NCI-H345 treated with DMSO at 0.1 percent for 48 hours (cell line): Measurements from ENCODE around the gene TMEM45A.
"Not testable (repeated sequence)": the region's sequence is repeated elsewhere in the genome, so short reads cannot be mapped to it uniquely, and the experiment has no call there.

Experiments
- DNase-seq: peaks from one replicate; lab custom pipeline; 2025; ENCODE audit not compliant: unreplicated experiment; lab: John Stamatoyannopoulos, UW

The TMEM45A gene

DNA sequence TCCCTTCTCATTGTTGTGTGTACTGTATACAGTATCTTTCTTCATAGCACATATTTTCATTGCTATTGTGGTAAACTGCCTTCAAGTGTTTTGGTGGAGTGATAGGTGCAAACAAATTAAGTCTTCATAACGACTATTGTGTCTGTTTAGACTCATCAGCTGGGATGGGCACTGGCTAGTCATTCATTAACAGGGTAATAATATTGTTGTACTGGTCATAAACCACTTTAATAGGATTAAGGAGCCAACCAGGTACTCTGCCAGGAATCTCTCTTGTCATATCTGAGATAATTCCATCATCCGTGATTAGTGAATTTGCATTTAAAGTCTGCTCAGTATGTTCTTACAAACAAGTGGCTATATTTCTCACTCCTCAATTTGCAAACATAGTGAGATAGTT is 10.2 kb upstream of the TMEM45A start:
- no peak for DNase-seq

DNA sequence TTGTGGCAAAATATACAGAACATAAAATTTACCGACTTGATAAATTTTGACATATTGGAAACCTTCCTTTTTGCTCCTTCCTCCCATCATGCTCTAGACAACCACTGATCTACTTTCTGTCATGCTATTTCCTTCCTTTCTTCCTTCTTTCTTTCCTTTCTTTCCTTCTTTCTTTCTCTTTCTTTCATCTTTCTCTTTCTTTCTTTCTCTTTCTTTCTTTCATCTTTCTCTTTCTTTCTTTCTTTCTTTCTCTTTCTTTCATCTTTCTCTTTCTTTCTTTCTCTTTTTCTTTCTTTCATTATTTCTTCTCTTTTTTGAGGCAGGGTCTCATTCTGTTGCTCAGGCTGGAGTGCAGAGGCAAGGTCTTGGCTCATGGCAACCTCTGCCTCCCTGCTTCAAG is 8.9 kb upstream of the TMEM45A start:
- no peak for DNase-seq

DNA sequence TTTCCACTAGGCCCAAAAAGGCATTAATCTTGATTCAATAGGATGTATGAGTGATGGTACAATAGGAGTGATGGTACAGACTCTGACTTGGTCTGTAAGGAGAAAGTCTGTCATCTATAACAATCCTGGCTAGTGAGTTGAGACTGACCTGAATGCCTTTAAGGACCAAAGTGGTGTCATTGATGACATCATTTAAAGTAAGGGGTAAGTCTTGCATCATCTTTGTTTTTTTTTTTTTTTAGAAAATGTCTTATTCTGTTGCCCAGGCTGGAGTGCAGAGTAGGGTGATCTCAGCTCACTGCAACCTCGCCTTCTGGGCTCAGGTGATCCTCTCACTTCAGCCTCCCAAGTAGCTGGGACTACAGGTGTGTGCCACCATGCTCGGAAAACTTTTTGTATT is 5.6 kb upstream of the TMEM45A start:
- DNase-seq: no peak

DNA sequence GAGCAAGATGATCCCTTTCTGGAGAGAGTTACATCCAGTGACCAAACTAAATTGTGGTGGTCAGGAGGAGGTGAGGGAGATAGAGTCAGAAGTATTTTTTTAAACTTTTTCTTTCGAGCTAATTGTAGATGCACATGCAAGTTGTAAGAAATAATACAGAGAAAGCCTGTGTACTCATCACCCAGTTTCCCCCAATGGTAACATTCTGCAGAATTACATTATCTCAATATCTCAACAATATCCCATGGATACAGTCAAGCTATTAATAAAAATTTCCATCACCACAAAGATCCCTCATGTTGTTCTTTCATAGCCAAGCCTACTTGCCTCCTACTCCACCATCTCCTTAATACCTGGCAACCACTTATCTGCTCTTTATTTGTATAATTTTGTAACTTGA is 3.3 kb upstream of the TMEM45A start:
- no peak for DNase-seq

DNA sequence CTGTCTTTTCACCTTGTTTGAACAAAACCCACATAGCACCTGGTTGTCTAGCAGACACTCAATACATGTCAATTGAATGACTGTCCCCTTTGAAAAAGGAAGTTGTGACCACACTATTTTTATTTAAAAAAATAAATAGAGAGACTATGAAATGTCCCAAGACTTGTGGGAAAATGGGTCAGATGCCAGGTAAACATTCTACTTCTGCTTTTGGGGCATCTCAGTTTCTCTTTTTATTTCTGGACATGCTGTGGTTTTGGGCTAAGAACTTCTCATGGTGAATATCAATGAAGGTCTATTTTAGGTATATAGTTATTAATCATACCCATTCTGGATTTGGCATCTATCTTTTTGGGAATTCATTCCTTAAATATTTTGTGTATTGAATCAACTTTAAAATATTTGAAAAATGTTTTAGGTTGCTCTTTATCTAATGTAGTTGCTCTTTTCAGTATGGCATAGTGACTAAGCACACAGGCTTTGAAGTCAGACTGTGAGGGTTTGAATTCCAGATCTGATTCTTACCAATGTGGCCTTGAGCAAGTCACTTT is 4.4 kb downstream of the TMEM45A start:
- no peak for DNase-seq

DNA sequence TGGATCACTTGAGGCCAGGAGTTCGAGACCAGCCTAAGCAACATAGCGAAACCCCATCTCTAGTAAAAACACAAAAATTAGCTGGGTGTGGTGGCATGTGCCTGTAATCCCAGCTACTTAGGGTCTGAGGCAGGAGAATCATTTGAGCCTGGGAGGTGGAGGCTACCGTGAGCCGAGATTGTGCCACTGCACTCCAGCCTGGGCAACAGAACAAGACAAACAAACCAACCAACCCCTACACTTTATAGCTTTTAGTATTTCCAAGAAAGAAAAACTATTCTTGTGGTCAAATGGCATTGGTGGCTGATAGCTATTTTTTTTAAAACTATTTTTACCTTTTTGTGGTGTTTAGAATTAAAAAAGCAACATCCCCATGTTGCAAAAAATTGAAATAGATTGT is 7.2 kb downstream of the TMEM45A start:
- no peak for DNase-seq

DNA sequence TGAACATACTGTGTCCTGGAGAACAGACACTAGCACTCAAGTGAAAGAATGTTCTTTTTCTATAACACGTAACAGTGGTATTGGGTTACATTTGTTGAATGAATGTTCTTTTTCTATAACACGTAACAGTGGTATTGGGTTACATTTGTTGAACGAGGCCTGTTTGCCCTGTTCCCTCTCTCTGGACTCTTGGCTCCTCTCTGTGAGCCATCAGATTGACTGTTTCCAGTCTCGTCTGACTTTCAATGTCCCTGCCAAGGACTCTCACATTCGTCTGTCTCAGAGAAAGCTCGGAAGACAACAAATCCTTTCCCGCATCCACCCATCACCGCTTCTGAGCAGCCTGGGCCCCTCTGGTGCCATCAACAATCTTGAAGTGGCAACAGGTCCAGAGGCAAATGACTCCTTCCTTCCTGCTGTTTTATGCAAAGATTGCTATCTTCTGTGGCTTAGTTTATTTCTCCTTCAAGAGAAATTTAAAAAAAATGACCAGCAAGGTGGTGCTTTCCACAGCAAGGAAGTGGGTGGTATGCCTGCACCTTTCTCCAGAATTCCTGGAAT is 8.0 kb downstream of the TMEM45A start:
- DNase-seq: no peak

DNA sequence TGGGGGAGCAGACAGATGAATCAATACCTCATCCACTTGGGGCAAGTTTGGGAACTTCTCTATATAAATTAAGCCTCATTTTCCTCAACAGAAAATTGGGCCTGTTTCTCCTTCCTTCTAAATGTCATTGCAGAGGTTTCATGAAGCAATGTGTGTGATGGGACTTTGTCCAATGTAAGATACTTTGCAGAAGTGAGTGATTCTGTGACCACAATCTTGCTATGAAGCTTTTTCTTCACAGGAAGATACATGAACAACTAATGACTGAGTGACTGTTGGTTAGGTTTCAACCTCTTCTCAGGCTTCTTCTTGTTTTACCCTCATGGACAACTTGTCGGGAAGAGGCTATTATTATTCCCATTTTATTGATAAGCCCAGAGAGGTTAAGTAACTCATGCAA is 11.0 kb downstream of the TMEM45A start:
- DNase-seq: no peak

DNA sequence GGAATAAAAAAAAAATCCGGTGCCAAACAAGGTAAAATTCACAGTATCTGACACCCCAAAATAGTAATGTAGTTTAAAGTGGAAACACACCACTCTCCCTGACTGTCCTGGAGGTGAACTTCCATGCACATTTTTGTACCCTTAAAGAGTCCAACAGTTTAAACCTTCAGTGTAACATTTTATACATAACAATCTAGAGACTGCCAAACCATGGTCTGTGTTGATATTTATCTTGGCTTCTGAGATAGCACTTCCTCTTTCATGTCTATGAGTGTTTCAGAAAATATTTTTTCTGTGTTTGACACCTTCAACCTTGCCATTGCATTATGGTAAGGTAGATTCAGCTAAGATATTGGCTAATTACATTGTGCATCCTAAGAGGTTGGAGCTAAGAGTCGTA is 13.9 kb downstream of the TMEM45A start:
- DNase-seq: no peak

DNA sequence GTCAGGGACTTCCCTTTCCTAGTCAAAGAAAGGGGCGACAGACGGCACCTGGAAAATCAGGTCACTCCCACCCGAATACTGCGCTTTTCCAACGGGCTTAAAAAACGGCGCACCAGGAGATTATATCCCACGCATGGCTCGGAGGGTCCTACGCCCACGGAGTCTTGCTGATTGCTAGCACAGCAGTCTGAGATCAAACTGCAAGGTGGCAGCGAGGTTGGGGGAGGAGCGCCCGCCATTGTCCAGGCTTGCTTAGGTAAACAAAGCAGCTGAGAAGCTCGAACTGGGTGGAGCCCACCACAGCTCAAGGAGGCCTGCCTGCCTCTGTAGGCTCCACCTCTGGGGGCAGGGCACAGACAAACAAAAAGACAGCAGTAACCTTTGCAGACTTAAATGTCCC is 17.4 kb downstream of the TMEM45A start:
- not testable (repeated sequence) for DNase-seq

DNA sequence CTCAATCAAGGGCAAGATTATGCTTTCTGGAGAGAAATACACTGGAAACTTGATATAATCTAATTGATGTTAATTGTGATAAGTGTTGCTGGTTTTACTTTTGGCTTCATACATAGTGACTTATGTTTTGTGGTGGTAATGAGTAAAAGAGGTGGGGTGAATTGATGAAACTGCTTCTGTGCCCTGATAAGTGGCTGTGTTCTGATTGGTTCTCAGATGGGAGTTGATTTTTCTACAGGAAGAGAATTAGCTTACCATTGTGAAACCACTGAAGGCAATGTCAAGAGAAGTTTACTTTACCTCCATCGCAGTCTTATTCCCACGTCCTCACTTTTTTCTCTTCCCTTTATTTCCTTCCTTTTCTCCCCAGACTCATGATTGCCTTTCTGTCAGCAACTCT is 23.8 kb downstream of the TMEM45A start:
- DNase-seq: no peak

DNA sequence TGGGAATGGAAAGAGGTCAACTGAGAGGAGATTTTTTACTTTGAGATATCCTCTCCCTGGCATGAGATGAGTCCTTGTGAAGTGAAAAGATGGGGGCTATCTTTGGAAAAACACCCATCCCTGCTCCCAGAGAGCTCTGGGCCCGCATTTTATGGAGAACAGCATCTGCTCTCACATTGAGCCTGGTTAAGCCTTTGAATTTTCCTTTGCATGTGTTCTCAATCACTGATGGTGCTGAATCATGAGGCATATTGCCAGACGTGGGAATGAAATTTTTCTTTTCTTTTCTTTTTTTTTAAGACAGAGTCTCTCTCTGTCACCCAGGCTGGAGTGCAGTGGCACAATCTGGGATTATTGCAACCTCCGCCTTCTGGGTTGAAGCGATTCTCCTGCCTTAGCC is 24.4 kb downstream of the TMEM45A start:
- DNase-seq: no peak

DNA sequence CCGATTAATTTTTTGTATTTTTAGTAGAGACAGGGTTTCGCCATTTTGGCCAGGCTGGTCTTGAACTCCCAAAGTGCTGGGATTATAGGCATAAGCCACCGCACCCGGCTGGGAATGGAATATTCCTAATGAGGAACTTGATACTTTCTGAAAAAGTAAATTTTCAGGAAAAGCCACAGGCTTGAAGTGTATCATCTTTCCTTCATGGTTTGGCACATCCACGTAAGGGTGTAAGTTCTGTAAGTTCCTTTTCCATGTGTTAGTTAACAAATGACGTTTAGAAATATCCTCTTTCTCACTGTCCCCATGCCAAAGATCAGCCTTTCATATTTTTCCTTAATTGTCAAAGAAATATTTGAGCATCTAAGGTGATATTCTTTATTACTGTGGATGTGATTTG is 24.9 kb downstream of the TMEM45A start:
- no peak for DNase-seq

DNA sequence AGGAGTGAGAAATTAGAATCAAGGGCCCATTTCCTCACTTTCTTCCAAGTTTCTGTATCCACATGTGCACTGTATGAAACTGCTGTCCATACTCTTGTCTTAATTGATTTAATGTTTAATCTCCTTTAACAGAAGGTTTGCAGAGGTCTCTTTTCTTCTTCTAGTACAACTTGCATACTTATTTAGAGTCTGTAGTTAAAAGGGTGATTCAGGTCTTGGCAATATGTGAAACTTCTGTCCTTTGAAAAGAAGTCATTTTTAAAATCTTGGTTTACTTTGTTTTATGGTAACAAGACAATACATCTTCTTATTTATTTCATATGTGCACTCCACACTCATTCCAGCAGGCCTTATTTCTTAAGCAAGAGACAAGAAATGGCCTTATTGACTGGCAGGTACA is 25.8 kb downstream of the TMEM45A start:
- DNase-seq: no peak

DNA sequence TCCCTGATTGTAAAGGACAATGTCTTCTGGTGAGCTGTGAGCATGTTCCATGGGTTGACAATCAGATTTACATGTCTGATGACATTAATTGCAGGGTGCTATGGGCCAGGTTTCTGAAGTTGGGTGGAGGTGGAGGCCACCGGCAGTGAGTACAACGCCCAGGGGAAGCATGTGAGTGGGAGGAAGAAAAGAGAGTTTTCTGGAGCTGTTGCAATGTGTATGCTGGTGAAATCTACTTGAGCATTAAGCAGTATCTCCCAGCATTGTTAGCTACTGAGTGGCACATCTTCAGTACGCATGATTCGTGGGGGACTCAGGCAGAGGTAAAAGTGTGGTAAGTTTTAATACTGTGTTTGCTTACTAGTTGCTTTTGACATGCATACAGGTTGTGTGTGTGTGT is 26.6 kb downstream of the TMEM45A start:
- DNase-seq: no peak

DNA sequence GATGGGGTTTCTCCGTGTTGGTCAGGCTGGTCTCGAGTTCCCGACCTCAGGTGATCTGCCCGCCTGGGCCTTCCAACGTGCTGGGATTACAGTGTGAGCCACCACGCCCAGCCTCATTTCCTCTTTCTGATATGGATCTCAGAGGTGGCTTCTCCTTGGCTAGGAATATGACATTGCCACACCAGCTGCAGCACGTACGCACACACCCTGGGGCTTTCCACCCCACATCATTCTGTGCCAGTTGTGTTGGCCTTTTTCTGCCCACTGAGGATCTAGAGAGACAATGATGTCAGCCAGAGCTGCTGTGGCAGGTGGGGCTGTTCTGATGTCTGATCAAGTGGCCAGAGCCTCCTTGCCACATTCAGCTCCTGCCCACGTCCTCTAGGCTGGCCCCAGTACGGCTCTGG is 29.0 kb downstream of the TMEM45A start:
- no peak for DNase-seq

DNA sequence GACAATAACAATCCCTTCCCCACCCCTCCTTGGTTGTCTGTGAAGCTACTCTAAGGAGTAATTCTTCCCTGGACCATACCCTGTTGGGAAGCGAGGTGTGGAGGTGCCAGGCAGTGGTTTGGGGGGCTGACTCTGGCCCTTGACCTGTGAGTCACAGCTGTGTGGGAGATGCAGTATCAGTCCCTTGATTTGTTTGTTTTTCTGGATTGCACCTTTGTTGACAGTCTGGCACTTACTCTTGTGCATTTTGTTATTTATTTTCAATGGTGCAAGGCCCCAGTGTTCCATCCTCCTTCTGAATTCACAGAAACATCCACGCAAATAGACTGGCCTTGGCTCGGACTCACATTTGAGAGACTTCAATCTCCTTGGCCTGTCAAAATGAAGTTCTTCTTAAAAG is 29.7 kb downstream of the TMEM45A start:
- no peak for DNase-seq

DNA sequence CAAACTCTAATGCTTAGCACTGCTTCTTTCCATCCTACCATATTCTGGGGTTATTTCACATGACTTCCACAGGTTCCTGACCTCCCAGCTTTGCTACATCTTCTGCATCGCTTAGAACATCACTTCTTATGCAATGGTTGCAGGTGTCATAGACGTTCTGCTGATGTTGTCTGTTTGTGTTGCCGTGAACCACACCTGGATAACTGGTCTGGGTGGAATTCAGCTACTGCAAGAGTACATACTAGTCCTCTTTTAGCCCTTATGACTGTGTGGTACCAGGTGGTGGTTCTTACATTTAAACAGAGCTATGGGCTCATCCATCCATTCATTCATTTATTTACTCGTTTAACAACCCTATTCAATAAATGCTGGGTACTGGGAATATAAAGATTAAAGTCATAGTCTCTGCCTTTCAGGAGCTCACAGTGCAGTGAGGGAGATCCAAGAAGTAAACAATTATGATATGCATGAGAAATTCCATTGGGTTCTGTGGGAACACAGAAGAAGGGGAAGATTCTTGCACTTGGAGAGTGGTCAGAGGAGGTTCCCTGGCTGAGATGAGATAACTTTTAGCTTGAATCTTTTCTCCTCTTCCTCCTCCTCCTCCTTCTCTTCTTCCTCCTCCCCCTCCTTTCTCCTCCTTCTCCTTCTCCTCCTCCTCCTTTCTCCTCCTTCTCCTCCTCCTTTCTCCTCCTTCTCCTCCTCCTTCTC is 30.8 kb downstream of the TMEM45A start:
- no peak for DNase-seq

DNA sequence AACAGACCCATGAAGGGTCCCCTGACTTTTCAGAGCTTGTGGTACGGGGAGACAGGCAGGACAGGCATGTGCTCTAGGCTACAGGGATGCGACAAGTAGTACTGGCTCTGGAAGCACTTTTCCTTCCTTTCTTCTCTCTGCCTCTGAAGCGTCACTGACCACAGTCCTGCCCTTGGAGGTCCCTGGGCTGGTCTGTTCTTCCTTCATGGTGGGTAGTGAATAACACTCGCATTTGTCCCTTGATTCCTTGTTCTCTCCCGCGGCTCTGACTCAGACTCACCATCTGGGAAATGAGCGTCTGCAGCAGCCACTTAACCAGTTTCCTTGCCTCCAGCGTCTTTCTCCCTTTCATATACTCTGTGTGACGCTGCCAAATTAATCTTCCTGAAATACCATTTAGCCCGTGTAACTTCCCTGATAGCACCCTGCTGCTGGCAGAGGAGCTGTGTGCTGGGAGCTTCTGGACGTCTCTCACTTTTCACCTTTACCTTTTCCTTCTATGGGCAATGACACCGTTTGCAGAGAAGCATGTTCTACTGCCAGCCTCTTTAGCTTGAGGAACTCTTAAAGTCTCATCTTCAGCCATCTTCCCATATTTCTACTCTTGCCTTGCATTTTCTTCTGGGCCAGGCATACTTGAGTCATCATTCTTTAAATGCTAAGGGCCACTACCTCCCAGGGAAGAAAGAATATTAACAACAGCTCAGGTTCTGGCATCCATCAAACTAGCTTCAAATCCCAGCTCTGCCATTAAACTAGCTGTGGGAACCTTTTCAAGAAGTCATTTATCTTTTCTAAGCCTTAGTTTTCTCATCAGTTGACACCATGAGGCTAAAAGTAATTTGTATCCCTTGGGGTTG is 33.6 kb downstream of the TMEM45A start:
- DNase-seq: no peak

DNA sequence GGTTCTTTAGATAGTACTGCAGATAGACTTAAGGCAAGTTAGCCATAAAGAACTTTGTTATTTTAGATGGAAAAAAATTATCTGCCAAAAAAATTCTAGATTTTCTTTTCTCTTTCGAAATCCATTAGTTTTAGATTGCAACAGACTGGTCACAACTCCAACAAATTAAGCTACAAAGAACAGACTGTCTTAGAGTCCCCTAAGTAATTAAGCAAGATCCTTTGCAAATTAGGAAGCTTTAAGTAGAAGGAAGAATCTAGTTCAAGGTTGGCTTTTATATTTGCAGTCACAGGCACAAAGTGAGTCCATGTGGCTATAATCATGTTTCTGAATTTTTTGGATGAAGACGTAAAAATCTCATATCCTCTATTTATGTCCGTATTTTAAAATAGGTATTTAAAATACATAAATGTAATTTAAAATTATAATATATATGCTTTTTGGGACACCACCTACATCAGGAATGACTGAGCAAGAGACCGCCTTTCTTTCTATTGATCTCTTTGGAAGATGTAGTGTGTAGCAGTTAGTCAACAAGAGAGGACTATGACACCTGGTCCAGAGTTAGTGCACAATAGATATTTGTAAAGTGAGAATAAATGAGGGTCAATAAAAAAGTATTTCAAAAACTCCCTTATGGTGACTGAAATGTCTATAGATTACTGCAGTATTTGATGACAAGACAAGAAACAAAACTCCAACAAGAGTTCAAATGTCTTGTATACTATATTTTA is 34.4 kb downstream of the TMEM45A start:
- DNase-seq: no peak

DNA sequence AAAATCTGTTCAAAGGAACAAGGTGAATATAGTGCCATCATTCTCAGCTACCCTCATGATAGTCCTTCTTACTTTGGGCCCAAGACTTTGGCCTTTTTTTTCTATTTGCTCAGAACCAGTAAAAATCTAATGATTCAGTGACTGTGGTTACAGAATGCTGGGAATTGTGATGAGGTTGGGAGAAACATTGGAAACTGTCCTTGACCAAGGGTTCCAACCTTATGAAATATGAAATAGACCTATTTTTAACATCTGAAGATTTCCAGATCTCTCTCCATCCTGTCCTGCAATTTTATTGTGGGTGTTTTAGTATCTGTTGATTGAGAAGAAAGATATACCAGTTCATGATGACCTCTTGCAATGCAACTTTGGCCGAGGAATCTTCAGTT is 34.9 kb downstream of the TMEM45A start:
- DNase-seq: no peak
